ENCODE data around the gene ZGPAT. TPM values are rescaled to one million over a fixed set of nuclear protein-coding genes. Genes with fewer than 3 reads are reported as not detected.

ZGPAT gene
- total RNA-seq, 1 donor from 2014 or later: 27.2 TPM

- ATAC-seq (no peak), DNase-seq (no peak)
- Histone ChIP-seq H3K4me3 (no peak overlapping the region), H3K27ac (no peak overlapping the region), H3K4me1 (no peaks in the 10 kb centered on the region), H3K27me3 (ENCODE audit: low read depth) (no peaks in the 10 kb centered on the region), H3K36me3 (peaks cover 21% of the 10 kb centered on the region), H3K9me3 (no peaks in the 10 kb centered on the region)
- intact Hi-C loops (cut with DNase I): no loop called here
- no peak for TF ChIP-seq CTCF (IDR thresholded peaks at IDR 0.05)
Observed at GRCh38 chr20:63766695-63767426, 59.0 kb downstream of the ZGPAT start.

- Histone ChIP-seq H3K27me3 (ENCODE audit: low read depth) (no peaks in the 10 kb centered on the region), H3K4me3 (no peak overlapping the region), H3K36me3 (peaks cover 21% of the 10 kb centered on the region), H3K4me1 (no peaks in the 10 kb centered on the region), H3K27ac (no peak overlapping the region), H3K9me3 (no peaks in the 10 kb centered on the region)
- TF ChIP-seq CTCF (IDR thresholded peaks at IDR 0.05): no peak
- intact Hi-C loops (cut with DNase I): no loop called here
- ATAC-seq (peak; percentile 26 to 32), DNase-seq (no peak)
Observed at GRCh38 chr20:63767456-63767855, 59.6 kb downstream of the ZGPAT start.

- Histone ChIP-seq H3K9me3 (no peaks in the 10 kb centered on the region), H3K4me3 (no peak overlapping the region), H3K27me3 (ENCODE audit: low read depth) (no peaks in the 10 kb centered on the region), H3K4me1 (peaks cover 3% of the 10 kb centered on the region), H3K36me3 (peaks cover 21% of the 10 kb centered on the region), H3K27ac (no peak overlapping the region)
- intact Hi-C loops (cut with DNase I): no loop called here
- no peak for ATAC-seq
- no peak for DNase-seq
- TF ChIP-seq CTCF (IDR thresholded peaks at IDR 0.05): no peak
Observed at GRCh38 chr20:63767886-63768285, 60.0 kb downstream of the ZGPAT start.

GRCh38 chr20:63768591-63769515 lies 61.0 kb downstream of the ZGPAT start:
- no peaks in the 10 kb centered on the region for H3K27me3 ChIP-seq (ENCODE audit: low read depth)
- H3K36me3 ChIP-seq: peaks cover 21% of the 10 kb centered on the region
- ATAC-seq (no peak), DNase-seq (no peak)
- intact Hi-C loops (cut with DNase I): no loop called here
- peaks cover 6% of the 10 kb centered on the region for H3K4me1 ChIP-seq
- H3K4me3 ChIP-seq: no peak overlapping the region
- H3K27ac ChIP-seq: no peak overlapping the region
- H3K9me3 ChIP-seq: no peaks in the 10 kb centered on the region
- no peak for TF ChIP-seq CTCF (IDR thresholded peaks at IDR 0.05)

- Histone ChIP-seq H3K36me3 (peaks cover 21% of the 10 kb centered on the region), H3K4me3 (no peak overlapping the region), H3K9me3 (no peaks in the 10 kb centered on the region), H3K4me1 (peaks cover 6% of the 10 kb centered on the region), H3K27me3 (ENCODE audit: low read depth) (no peaks in the 10 kb centered on the region), H3K27ac (no peak overlapping the region)
- ATAC-seq: no peak
- intact Hi-C loops (cut with DNase I): no loop called here
- no peak for TF ChIP-seq CTCF (IDR thresholded peaks at IDR 0.05)
- DNase-seq: no peak
Observed at GRCh38 chr20:63769891-63770474, 62.1 kb downstream of the ZGPAT start.

Data from lower lobe of right lung (tissue), 2 donors.